Omental fat pad (tissue), 4 donors: ENCODE results near the gene INS. TPM values are rescaled to one million over a fixed set of nuclear protein-coding genes. Genes with fewer than 3 reads are reported as not detected.
"Not testable (repeated sequence)": the region's sequence is repeated elsewhere in the genome, so short reads cannot be mapped to it uniquely, and the experiment has no call there.

Experiments used
- ATAC-seq: fragments of 150-250 bp; one replicate; pipeline ENCODE4 v1.9.1; 2016; ENCODE audit warnings: mild to moderate bottlenecking, moderate library complexity; ENCODE audit not compliant: low FRiP score
- DNase-seq: peaks from one replicate; pipeline ENCODE4 v3.0.0-alpha.2; 2019; ENCODE audit warnings: low spot score
- CTCF ChIP-seq, 3 donors: fragments of 450-650 bp; IDR thresholded peaks; one replicate each; pipeline ENCODE4 v1.5.1; 2016 to 2017; ENCODE audit warnings: antibody characterized with exemption in 3 of 3, mild to moderate bottlenecking in 3 of 3, moderate library complexity in 2 of 3
- total RNA-seq, 4 donors: library from RNA; depleted of rRNA; stranded (reverse); fragments of >200 nt; gene quantifications; one replicate each; pipeline ENCODE4 v1.1.0, GENCODE V29; 2016

The INS gene
- total RNA-seq, 4 donors from 2014 or later, result not detected

- TF ChIP-seq CTCF (IDR thresholded peaks at IDR 0.05), result no peak
- DNase-seq (no peak), ATAC-seq (no peak)
Measured at GRCh38 chr11:2129699-2130366, 31.2 kb downstream of the INS start.

- ATAC-seq (no peak), DNase-seq (no peak)
- no peak for TF ChIP-seq CTCF (IDR thresholded peaks at IDR 0.05)
Measured at GRCh38 chr11:2129308-2129698, 31.7 kb downstream of the INS start.

GRCh38 chr11:2128511-2129307 lies 32.3 kb downstream of the INS start:
- no peak for TF ChIP-seq CTCF (IDR thresholded peaks at IDR 0.05)
- DNase-seq (no peak), ATAC-seq (no peak)

GRCh38 chr11:2128130-2128510 lies 32.9 kb downstream of the INS start:
- DNase-seq, result no peak
- ATAC-seq, result no peak
- TF ChIP-seq CTCF (IDR thresholded peaks at IDR 0.05), result no peak

- TF ChIP-seq CTCF (IDR thresholded peaks at IDR 0.05), result no peak
- ATAC-seq (no peak), DNase-seq (no peak)
Measured at GRCh38 chr11:2127482-2128129, 33.4 kb downstream of the INS start.

GRCh38 chr11:2126520-2127085 lies 34.4 kb downstream of the INS start:
- ATAC-seq (no peak), DNase-seq (no peak)
- TF ChIP-seq CTCF (IDR thresholded peaks at IDR 0.05), result no peak

- DNase-seq, ATAC-seq: not testable (repeated sequence)
Measured at GRCh38 chr11:2124736-2125484, 36.1 kb downstream of the INS start.
